HepG2 (cell line): ENCODE measurements around the gene PLK2. TPM values are rescaled to one million over a fixed set of nuclear protein-coding genes. Genes with fewer than 3 reads are reported as not detected.
A peak's percentile ranks its signal among the peaks of the same experiment; 100 is the strongest.

Experiments used
- DRAP1 ChIP-seq: IDR thresholded peaks from 2 replicates; pipeline ENCODE4 v1.6.1; 2016; ENCODE audit warnings: missing genetic modification reagents, missing compliant biosample characterization
- FOXA3 ChIP-seq: IDR thresholded peaks from 2 replicates; pipeline ENCODE4 v1.6.1; 2016; ENCODE audit warnings: missing genetic modification reagents, missing compliant biosample characterization
- HMG20B ChIP-seq: conservative IDR thresholded peaks from 2 replicates; pipeline ENCODE4 v1.6.1; 2016; ENCODE audit warnings: missing genetic modification reagents, missing compliant biosample characterization
- HMGXB4 ChIP-seq, 2 experiments: sonication (generic) in 1 of 2; formaldehyde crosslinking in 1 of 2; IDR thresholded peaks; 2 replicates each; pipeline versions ENCODE4 v1.4.0 to v1.6.1; 2018 to 2020; ENCODE audit warnings: missing genetic modification reagents in 2 of 2, borderline replicate concordance in 1 of 2, low read depth in 1 of 2, mild to moderate bottlenecking in 1 of 2, missing biosample characterization in 1 of 2
- NFE2L1 ChIP-seq: sonication (generic); formaldehyde crosslinking; IDR thresholded peaks from 2 replicates; pipeline ENCODE4 v1.4.0; 2020; ENCODE audit warnings: missing genetic modification reagents, mild to moderate bottlenecking, borderline replicate concordance
- POGZ ChIP-seq: sonication (generic); formaldehyde crosslinking; IDR thresholded peaks from 2 replicates; pipeline ENCODE4 v1.4.0; 2020; ENCODE audit warnings: mild to moderate bottlenecking, missing genetic modification reagents
- POLR2AphosphoS5 ChIP-seq: IDR thresholded peaks from 2 replicates; pipeline ENCODE4 v1.6.1; 2012; ENCODE audit warnings: low read depth, low read length
- PRDM15 ChIP-seq: sonication (generic); formaldehyde crosslinking; IDR thresholded peaks from 2 replicates; pipeline ENCODE4 v1.4.0; 2020; ENCODE audit warnings: missing genetic modification reagents
- RAD51 ChIP-seq: fragments of 450-650 bp; IDR thresholded peaks from 2 replicates; pipeline ENCODE4 v1.6.1; 2016; ENCODE audit warnings: borderline replicate concordance
- SALL1 ChIP-seq: sonication (generic); formaldehyde crosslinking; IDR thresholded peaks from 2 replicates; pipeline ENCODE4 v1.8.0; 2022; ENCODE audit warnings: mild to moderate bottlenecking, missing genetic modification reagents
- SIN3B ChIP-seq: fragments of 150-350 bp; IDR thresholded peaks from 2 replicates; pipeline ENCODE4 v1.6.1; 2014; ENCODE audit warnings: low read length
- TOE1 ChIP-seq: sonication (generic); formaldehyde crosslinking; IDR thresholded peaks from 2 replicates; pipeline ENCODE4 v1.4.0; 2020; ENCODE audit warnings: mild to moderate bottlenecking, missing genetic modification reagents
- ZBTB39 ChIP-seq: sonication (generic); formaldehyde crosslinking; IDR thresholded peaks from 2 replicates; pipeline ENCODE4 v1.5.0; 2020; ENCODE audit warnings: missing genetic modification reagents
- ZNF563 ChIP-seq: sonication (generic); formaldehyde crosslinking; IDR thresholded peaks from 2 replicates; pipeline ENCODE4 v1.8.0; 2022; ENCODE audit warnings: mild to moderate bottlenecking, moderate library complexity, missing genetic modification reagents
- ZNF7 ChIP-seq: IDR thresholded peaks from 2 replicates; pipeline ENCODE4 v1.6.1; 2016; ENCODE audit warnings: missing biosample characterization, missing genetic modification reagents
- ZNF883 ChIP-seq: sonication (generic); formaldehyde crosslinking; IDR thresholded peaks from 2 replicates; pipeline ENCODE4 v1.5.1; 2020; ENCODE audit warnings: mild to moderate bottlenecking, missing genetic modification reagents; ENCODE audit errors: not compliant biosample characterization
- ZSCAN12 ChIP-seq: sonication (generic); formaldehyde crosslinking; IDR thresholded peaks from 2 replicates; pipeline ENCODE4 v1.9.0; 2021; ENCODE audit warnings: mild to moderate bottlenecking, missing genetic modification reagents
- polyA plus RNA-seq, 8 experiments: library from polyadenylated mRNA; depleted of rRNA in 3 of 8; stranded (reverse) in 7 of 8; unstranded in 1 of 8; fragments of >200 nt; fragmentation: Illumina TruSeq in 4 of 8; extraction: Trizol in 4 of 8; gene quantifications; 2 replicates each; pipeline versions ENCODE4 v1.2.1 to v1.2.3, GENCODE V29; 2011 to 2016; ENCODE audit warnings: low read depth in 4 of 8, missing spikeins in 1 of 8, mixed read lengths in 1 of 8; ENCODE audit not compliant: insufficient read depth in 1 of 8
- total RNA-seq, 5 experiments: library from RNA; depleted of rRNA; stranded (reverse); fragments of >200 nt; fragmentation: Illumina TruSeq; extraction: Trizol; gene quantifications; 2 replicates each; pipeline ENCODE4 v1.2.3, GENCODE V29; 2016; ENCODE audit warnings: low read depth in 1 of 5
- TF ChIP-seq, protein P1 (sequence below): sonication (generic); formaldehyde crosslinking; conservative IDR thresholded peaks from 2 replicates; pipeline ENCODE4 v1.8.0; 2022; ENCODE audit warnings: missing genetic modification reagents
- TF ChIP-seq, protein P2 (sequence below): sonication (generic); formaldehyde crosslinking; IDR thresholded peaks from 2 replicates; pipeline ENCODE4 v1.4.0; 2020; ENCODE audit warnings: missing genetic modification reagents, borderline replicate concordance

PLK2 gene
- total and polyA plus RNA-seq, 2 of the 13 experiments (the other 11 are each of a cell fraction or from before 2014, with no cell fraction given), result 9.6 to 29.6 TPM

- TF ChIP-seq HMGXB4 (CRISPR knock-in tag; IDR thresholded peaks at IDR 0.05; ENCODE audit: borderline replicate concordance in 1 of 2, low read depth in 1 of 2) (peak in 1 of 2 experiments; percentile 18; a peak in 1 of 4 replicates), POGZ (peak; percentile 57), ZNF883 (no peak), TOE1 (CRISPR knock-in tag) (no peak), ZNF563 (CRISPR knock-in tag) (no peak), RAD51 (no peak), SALL1 (CRISPR knock-in tag) (no peak; the same call in 1 of the 2 replicates), DRAP1 (CRISPR knock-in tag) (no peak), SIN3B (no peak), ZNF7 (no peak), ZSCAN12 (no peak), NFE2L1 (CRISPR knock-in tag) (no peak), ZBTB39 (CRISPR knock-in tag) (no peak), PRDM15 (CRISPR knock-in tag) (no peak), POLR2AphosphoS5 (no peak), FOXA3 (CRISPR knock-in tag) (no peak), HMG20B (CRISPR knock-in tag) (0 out of 2 replicates have a peak, but pooled peaks have one; percentile 49)
- TF ChIP-seq, protein P1, sequence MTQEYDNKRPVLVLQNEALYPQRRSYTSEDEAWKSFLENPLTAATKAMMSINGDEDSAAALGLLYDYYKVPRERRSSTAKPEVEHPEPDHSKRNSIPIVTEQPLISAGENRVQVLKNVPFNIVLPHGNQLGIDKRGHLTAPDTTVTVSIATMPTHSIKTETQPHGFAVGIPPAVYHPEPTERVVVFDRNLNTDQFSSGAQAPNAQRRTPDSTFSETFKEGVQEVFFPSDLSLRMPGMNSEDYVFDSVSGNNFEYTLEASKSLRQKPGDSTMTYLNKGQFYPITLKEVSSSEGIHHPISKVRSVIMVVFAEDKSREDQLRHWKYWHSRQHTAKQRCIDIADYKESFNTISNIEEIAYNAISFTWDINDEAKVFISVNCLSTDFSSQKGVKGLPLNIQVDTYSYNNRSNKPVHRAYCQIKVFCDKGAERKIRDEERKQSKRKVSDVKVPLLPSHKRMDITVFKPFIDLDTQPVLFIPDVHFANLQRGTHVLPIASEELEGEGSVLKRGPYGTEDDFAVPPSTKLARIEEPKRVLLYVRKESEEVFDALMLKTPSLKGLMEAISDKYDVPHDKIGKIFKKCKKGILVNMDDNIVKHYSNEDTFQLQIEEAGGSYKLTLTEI, result no peak
- TF ChIP-seq, protein P2, sequence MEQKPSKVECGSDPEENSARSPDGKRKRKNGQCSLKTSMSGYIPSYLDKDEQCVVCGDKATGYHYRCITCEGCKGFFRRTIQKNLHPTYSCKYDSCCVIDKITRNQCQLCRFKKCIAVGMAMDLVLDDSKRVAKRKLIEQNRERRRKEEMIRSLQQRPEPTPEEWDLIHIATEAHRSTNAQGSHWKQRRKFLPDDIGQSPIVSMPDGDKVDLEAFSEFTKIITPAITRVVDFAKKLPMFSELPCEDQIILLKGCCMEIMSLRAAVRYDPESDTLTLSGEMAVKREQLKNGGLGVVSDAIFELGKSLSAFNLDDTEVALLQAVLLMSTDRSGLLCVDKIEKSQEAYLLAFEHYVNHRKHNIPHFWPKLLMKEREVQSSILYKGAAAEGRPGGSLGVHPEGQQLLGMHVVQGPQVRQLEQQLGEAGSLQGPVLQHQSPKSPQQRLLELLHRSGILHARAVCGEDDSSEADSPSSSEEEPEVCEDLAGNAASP (CRISPR knock-in tag), result 0 out of 2 replicates have a peak, but pooled peaks have one; percentile 10
Observed at GRCh38 chr5:58462154-58462553, 2.3 kb upstream of the PLK2 start (continued).
